K562 (cell line): ENCODE measurements around the gene LTBR. TPM values are rescaled to one million over a fixed set of nuclear protein-coding genes. Genes with fewer than 3 reads are reported as not detected.
A peak's percentile ranks its signal among the peaks of the same experiment; 100 is the strongest.

Experiments
- CEBPG ChIP-seq, 3 experiments: fragments of 200-800 bp in 1 of 3; sonication (Bioruptor generic) in 1 of 3; sonication (generic) in 1 of 3; formaldehyde crosslinking in 1 of 3; IDR thresholded peaks in 2 of 3; conservative IDR thresholded peaks in 1 of 3; 2 replicates each; pipeline versions ENCODE4 v1.6.1 to v1.8.0; 2016 to 2022; ENCODE audit warnings: missing compliant biosample characterization in 2 of 3, missing genetic modification characterization in 2 of 3, mild to moderate bottlenecking in 1 of 3, missing genetic modification reagents in 1 of 3
- CREB3L1 ChIP-seq: fragments of 450-650 bp; IDR thresholded peaks from 2 replicates; pipeline ENCODE4 v1.6.1; 2014; ENCODE audit warnings: low read depth, mild to moderate bottlenecking, moderate library complexity, borderline replicate concordance
- EGR1 ChIP-seq: fragments of 450-650 bp; conservative IDR thresholded peaks from 2 replicates; pipeline ENCODE4 v1.6.1; 2017; ENCODE audit warnings: mild to moderate bottlenecking
- FOXK2 ChIP-seq, 2 experiments: fragments of 450-650 bp; IDR thresholded peaks in 1 of 2; conservative IDR thresholded peaks in 1 of 2; 2 replicates each; pipeline ENCODE4 v1.6.1; 2016; ENCODE audit warnings: low read depth in 2 of 2, mild to moderate bottlenecking in 1 of 2
- HEY1 ChIP-seq: fragments of 250-450 bp; sonication (Bioruptor Pico); IDR thresholded peaks from 2 replicates; pipeline ENCODE4 v1.5.0; 2020; ENCODE audit warnings: mild to moderate bottlenecking, moderate library complexity, borderline replicate concordance
- NCOA2 ChIP-seq, 2 experiments: fragments of 450-650 bp; IDR thresholded peaks; 2 replicates each; pipeline ENCODE4 v1.6.1; 2018; ENCODE audit warnings: mild to moderate bottlenecking in 2 of 2, moderate library complexity in 1 of 2; ENCODE audit not compliant: partially characterized antibody in 2 of 2
- NCOA4 ChIP-seq: fragments of 450-650 bp; IDR thresholded peaks from 2 replicates; pipeline ENCODE4 v1.6.1; 2018; ENCODE audit warnings: mild to moderate bottlenecking; ENCODE audit not compliant: partially characterized antibody
- NR1H2 ChIP-seq: sonication (generic); formaldehyde crosslinking; IDR thresholded peaks from 2 replicates; pipeline ENCODE4 v1.4.0; 2020; ENCODE audit warnings: mild to moderate bottlenecking, missing genetic modification reagents
- POLR2G ChIP-seq: fragments of 200-400 bp; formaldehyde crosslinking; IDR thresholded peaks from 2 replicates; pipeline ENCODE4 v1.6.1; 2017; ENCODE audit warnings: low read depth, mild to moderate bottlenecking, antibody characterized with exemption, low read length, moderate library complexity
- SNRNP70 ChIP-seq: fragments of 200-400 bp; formaldehyde crosslinking; optimal IDR thresholded peaks from 2 replicates; pipeline ENCODE3; 2017; ENCODE audit warnings: low read depth, low read length
- TAF7 ChIP-seq: fragments of 450-650 bp; IDR thresholded peaks from 2 replicates; pipeline ENCODE4 v1.6.1; 2016; ENCODE audit warnings: missing genetic modification characterization, missing compliant biosample characterization
- THRAP3 ChIP-seq: fragments of 450-650 bp; IDR thresholded peaks from 2 replicates; pipeline ENCODE4 v1.6.1; 2016; ENCODE audit warnings: mild to moderate bottlenecking, inconsistent platforms, borderline replicate concordance
- XRCC3 ChIP-seq: fragments of 450-650 bp; IDR thresholded peaks from 2 replicates; pipeline ENCODE4 v1.6.1; 2017; ENCODE audit warnings: mild to moderate bottlenecking, moderate library complexity
- ZNF445 ChIP-seq: fragments of 250-450 bp; sonication (Bioruptor Pico); IDR thresholded peaks from 2 replicates; pipeline ENCODE4 v1.4.0; 2020; ENCODE audit warnings: low read depth, mild to moderate bottlenecking, moderate library complexity
- polyA plus RNA-seq, 8 experiments: library from polyadenylated mRNA; depleted of rRNA in 4 of 8; stranded (reverse) in 5 of 8; unstranded in 3 of 8; fragments of >200 nt; fragmentation: Nextera tagmentation in 2 of 8; fragmentation: Illumina TruSeq in 1 of 8; extraction: Ambion mirVana in 2 of 8; extraction: Trizol in 1 of 8; gene quantifications; 2 replicates each; pipeline versions ENCODE4 v1.2.1 to v1.2.3, GENCODE V29; 2011 to 2014; ENCODE audit warnings: inconsistent platforms in 1 of 8, missing spikeins in 1 of 8
- total RNA-seq, 7 experiments: library from RNA; depleted of rRNA in 6 of 7; stranded (reverse); fragments of >200 nt in 6 of 7; fragmentation: Illumina TruSeq in 2 of 7; extraction: Trizol in 2 of 7; gene quantifications; 2 replicates each; pipeline versions ENCODE4 v1.2.1 to v1.2.3, GENCODE V29; 2011 to 2021; ENCODE audit warnings: low replicate concordance in 1 of 7
- TF ChIP-seq, protein P1 (sequence below): fragments of 250-450 bp; sonication (Bioruptor Pico); IDR thresholded peaks from 2 replicates; pipeline ENCODE4 v1.4.0; 2020
- TF ChIP-seq, protein P2 (sequence below): sonication (generic); formaldehyde crosslinking; IDR thresholded peaks from 2 replicates; pipeline ENCODE4 v1.8.0; 2022; ENCODE audit warnings: missing genetic modification reagents, mild to moderate bottlenecking, borderline replicate concordance
- TF ChIP-seq, protein P3 (sequence below), 3 experiments: fragments of 200-800 bp in 1 of 3; fragments of 250-450 bp in 1 of 3; fragments of 450-650 bp in 1 of 3; sonication (Bioruptor Pico) in 1 of 3; sonication (Bioruptor generic) in 1 of 3; formaldehyde crosslinking in 1 of 3; IDR thresholded peaks; 2 replicates each; pipeline versions ENCODE4 v1.6.1 to v1.8.0; 2016 to 2022; ENCODE audit warnings: mild to moderate bottlenecking in 2 of 3, missing genetic modification characterization in 2 of 3, missing compliant biosample characterization in 1 of 3, moderate library complexity in 1 of 3

Gene LTBR
- total and polyA plus RNA-seq, 9 of the 15 experiments (the other 6 are each of a cell fraction or from before 2014, with no cell fraction given): 0.96 to 69.0 (median 35.3) TPM

DNA sequence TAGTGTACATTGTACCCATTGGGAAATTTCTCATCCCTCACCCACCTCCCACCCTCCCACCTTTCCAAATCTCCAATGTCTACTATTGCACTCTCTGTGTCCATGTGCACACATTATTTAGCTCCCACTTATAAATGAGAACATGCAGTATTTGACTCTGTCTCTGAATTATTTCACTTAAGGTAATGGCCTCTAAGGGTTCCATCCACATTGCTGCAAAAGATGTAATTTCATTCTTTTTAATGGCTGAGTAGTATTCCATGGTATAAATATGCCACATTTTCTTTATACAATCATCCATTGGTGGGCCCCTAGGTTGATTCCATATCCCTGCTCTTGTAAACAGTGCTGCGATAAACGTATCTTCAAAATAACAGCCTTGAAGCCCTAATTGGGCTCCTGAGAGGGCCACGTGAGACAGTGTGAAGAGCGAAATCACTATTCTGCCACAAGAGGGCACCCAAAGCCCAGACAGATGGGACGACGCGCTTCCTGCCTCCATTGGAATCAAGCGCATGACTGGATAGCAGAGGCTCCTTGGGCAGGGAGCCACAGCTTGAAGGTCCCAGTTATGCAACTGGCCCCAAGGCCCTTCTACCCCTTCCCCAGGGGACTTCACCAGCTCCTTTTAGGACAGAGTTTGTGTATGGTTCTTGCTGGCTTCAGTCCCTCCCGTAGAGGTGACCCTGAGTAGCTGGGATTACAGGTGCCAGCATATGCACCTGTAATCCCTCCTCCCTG lies 39.5 kb downstream of the LTBR start (continued):
- TF ChIP-seq, protein P1, sequence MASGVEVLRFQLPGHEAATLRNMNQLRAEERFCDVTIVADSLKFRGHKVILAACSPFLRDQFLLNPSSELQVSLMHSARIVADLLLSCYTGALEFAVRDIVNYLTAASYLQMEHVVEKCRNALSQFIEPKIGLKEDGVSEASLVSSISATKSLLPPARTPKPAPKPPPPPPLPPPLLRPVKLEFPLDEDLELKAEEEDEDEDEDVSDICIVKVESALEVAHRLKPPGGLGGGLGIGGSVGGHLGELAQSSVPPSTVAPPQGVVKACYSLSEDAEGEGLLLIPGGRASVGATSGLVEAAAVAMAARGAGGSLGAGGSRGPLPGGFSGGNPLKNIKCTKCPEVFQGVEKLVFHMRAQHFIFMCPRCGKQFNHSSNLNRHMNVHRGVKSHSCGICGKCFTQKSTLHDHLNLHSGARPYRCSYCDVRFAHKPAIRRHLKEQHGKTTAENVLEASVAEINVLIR (CRISPR knock-in tag): no peak
- TF ChIP-seq EGR1 (no peak), HEY1 (CRISPR knock-in tag) (no peak), THRAP3 (no peak), NCOA4 (no peak), NR1H2 (CRISPR knock-in tag) (no peak), POLR2G (no peak), FOXK2 (conservative IDR thresholded peaks at IDR 0.05 in 1 of 2, IDR thresholded peaks at IDR 0.05 in 1 of 2; ENCODE audit: low read depth in 2 of 2) (no peak), XRCC3 (no peak), ZNF445 (no peak), CREB3L1 (peak; percentile 40; the same call in 1 of the 2 replicates), SNRNP70 (no peak), CEBPG (CRISPR knock-in tag; IDR thresholded peaks at IDR 0.05) (no peak), CEBPG (tag; conservative IDR thresholded peaks at IDR 0.05 in 1 of 2, IDR thresholded peaks at IDR 0.05 in 1 of 2) (no peak; a peak in 1 of 4 replicates), TAF7 (no peak), NCOA2 (IDR thresholded peaks at IDR 0.05; ENCODE audit: partially characterized antibody in 2 of 2) (no peak)
- TF ChIP-seq, protein P2, sequence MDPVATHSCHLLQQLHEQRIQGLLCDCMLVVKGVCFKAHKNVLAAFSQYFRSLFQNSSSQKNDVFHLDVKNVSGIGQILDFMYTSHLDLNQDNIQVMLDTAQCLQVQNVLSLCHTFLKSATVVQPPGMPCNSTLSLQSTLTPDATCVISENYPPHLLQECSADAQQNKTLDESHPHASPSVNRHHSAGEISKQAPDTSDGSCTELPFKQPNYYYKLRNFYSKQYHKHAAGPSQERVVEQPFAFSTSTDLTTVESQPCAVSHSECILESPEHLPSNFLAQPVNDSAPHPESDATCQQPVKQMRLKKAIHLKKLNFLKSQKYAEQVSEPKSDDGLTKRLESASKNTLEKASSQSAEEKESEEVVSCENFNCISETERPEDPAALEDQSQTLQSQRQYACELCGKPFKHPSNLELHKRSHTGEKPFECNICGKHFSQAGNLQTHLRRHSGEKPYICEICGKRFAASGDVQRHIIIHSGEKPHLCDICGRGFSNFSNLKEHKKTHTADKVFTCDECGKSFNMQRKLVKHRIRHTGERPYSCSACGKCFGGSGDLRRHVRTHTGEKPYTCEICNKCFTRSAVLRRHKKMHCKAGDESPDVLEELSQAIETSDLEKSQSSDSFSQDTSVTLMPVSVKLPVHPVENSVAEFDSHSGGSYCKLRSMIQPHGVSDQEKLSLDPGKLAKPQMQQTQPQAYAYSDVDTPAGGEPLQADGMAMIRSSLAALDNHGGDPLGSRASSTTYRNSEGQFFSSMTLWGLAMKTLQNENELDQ (CRISPR knock-in tag): no peak
- TF ChIP-seq, protein P3, sequence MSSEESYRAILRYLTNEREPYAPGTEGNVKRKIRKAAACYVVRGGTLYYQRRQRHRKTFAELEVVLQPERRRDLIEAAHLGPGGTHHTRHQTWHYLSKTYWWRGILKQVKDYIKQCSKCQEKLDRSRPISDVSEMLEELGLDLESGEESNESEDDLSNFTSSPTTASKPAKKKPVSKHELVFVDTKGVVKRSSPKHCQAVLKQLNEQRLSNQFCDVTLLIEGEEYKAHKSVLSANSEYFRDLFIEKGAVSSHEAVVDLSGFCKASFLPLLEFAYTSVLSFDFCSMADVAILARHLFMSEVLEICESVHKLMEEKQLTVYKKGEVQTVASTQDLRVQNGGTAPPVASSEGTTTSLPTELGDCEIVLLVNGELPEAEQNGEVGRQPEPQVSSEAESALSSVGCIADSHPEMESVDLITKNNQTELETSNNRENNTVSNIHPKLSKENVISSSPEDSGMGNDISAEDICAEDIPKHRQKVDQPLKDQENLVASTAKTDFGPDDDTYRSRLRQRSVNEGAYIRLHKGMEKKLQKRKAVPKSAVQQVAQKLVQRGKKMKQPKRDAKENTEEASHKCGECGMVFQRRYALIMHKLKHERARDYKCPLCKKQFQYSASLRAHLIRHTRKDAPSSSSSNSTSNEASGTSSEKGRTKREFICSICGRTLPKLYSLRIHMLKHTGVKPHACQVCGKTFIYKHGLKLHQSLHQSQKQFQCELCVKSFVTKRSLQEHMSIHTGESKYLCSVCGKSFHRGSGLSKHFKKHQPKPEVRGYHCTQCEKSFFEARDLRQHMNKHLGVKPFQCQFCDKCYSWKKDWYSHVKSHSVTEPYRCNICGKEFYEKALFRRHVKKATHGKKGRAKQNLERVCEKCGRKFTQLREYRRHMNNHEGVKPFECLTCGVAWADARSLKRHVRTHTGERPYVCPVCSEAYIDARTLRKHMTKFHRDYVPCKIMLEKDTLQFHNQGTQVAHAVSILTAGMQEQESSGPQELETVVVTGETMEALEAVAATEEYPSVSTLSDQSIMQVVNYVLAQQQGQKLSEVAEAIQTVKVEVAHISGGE (CRISPR knock-in tag; IDR thresholded peaks at IDR 0.05): no peak
